HTR-8/SVneo (cell line): Measurements from ENCODE around the gene LAMA4.

ENCODE experiments used
- DNase-seq: peaks from one replicate; pipeline ENCODE4 v3.0.0; 2011; ENCODE audit warnings: low spot score, mixed read lengths; ENCODE audit not compliant: insufficient read length
- FAIRE-seq: peaks from 2 replicates; lab custom pipeline; 2011; peaks lifted over from hg19 to GRCh38; lab: Jason Lieb, UNC

LAMA4 gene, protein sequence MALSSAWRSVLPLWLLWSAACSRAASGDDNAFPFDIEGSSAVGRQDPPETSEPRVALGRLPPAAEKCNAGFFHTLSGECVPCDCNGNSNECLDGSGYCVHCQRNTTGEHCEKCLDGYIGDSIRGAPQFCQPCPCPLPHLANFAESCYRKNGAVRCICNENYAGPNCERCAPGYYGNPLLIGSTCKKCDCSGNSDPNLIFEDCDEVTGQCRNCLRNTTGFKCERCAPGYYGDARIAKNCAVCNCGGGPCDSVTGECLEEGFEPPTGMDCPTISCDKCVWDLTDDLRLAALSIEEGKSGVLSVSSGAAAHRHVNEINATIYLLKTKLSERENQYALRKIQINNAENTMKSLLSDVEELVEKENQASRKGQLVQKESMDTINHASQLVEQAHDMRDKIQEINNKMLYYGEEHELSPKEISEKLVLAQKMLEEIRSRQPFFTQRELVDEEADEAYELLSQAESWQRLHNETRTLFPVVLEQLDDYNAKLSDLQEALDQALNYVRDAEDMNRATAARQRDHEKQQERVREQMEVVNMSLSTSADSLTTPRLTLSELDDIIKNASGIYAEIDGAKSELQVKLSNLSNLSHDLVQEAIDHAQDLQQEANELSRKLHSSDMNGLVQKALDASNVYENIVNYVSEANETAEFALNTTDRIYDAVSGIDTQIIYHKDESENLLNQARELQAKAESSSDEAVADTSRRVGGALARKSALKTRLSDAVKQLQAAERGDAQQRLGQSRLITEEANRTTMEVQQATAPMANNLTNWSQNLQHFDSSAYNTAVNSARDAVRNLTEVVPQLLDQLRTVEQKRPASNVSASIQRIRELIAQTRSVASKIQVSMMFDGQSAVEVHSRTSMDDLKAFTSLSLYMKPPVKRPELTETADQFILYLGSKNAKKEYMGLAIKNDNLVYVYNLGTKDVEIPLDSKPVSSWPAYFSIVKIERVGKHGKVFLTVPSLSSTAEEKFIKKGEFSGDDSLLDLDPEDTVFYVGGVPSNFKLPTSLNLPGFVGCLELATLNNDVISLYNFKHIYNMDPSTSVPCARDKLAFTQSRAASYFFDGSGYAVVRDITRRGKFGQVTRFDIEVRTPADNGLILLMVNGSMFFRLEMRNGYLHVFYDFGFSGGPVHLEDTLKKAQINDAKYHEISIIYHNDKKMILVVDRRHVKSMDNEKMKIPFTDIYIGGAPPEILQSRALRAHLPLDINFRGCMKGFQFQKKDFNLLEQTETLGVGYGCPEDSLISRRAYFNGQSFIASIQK (N-terminal part only)

DNA sequence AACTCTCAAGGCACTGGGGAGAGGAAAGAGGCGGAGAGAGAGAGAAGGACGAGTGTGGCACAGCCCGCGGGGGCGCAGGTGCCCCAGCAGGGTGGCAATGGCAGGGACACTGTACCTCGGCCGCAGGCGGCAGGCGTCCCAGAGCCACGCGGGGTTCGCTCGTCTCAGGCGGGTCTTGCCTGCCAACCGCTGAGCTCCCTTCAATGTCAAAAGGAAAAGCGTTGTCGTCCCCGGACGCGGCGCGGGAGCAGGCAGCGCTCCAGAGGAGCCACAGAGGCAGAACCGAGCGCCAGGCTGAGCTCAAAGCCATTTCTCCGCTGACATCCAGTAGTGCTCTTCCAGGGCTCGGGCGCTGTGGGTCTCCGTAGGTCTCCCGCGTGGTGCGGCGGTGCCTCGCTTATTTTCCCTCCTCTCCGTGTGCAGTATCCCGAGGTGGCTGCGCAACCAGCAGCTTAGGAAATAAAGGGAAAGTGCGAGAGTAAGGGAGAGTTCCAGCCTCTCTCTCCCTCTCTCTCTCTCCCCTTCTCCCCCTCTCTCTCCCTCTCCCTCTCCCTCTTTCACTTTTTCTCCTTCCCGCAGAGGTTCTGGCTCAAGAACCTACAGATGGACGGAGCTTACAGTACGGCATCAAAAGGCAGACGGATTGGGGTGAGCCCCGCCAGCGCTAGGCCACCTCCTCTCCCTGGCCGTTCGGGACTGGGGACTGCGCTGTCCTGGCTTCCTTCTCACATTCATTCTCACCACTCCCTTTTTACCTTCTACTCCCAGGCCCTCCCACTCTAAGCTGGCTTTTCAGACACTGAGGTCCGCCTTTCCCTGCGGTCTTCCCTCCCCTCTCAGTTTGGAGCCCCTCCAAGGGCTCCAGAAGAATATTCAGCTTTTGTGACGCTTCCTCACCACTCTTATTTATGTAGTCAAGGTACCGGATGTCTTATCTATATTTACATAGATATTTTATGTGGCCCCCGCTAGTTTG is at the start of gene LAMA4:
Gene LAMA4, minus strand, starts transcription at position 727 of the 976 bp plus-strand sequence. Its CDS starts 417 bp downstream, at position 310.
- DNase-seq (peak; percentile 49), FAIRE-seq (peak; percentile 81)

DNA sequence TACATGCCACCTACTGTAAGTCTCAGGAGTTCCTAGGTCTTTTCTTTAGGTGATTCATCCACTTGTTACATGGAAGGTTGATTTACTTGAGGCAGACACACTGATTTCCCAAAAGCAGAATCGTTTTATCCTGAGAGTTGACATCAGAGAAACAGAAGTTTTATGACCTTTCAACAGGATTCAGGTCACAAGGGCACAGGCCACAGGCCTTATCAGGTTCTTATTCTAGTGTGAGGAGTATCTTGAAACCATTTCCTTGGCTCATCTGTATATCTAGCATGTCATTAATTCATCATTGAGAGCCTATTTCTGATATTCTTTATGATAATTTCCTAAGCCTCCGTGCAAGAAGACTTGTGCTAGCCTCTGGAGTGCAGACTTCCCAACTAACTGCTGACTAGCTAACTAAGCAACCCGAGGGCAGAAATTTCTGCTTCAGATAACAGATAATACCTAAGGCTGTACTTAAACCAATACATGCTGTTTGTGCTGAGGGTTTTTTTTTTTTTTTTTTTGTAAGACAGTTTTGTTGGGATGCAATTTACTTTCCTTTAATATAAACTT is 47.9 kb upstream of the LAMA4 start:
- DNase-seq (no peak), FAIRE-seq (no peak)

DNA sequence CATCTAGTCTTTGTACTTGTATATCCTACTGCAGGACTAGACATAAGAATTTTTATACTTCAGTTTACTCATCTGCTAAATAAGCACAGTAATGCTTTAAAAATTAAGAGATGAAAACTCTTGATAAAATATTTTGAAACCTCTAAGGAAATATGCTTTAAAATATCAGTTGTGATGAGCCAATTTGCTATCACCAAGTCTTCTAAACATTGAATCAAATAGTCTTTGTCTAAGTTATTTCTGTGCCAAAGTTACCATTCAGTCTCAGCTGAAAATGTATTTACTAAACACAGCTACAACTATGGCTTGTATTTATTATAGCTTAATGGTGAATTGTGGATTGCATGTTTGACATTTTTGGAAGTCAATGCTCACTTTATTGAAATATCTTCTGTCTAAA is 46.5 kb upstream of the LAMA4 start:
- no peak for FAIRE-seq
- no peak for DNase-seq

DNA sequence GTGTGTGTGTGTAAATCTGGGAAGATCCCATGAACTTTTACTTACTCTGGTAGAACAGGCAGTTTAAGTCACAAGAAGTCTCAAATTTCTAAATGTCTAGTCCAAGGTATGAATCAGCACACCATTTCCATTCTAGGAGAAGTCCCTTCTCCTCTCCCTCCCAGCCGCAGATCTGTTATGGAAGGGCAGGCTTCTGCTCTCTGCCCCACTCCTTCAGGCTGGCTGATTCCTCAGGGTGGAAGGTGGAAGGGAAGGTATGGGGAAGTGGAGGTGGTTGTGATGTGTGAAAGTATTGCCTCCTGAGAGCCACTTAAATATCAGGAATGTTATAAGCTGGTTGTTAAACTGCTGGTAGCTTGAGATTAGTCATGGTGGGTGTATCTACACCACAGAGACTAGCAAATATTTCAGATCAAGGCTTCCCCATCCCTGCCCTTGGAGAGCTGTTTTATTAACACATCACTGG is 44.5 kb upstream of the LAMA4 start:
- FAIRE-seq (peak; percentile 33), DNase-seq (peak; percentile 34)

DNA sequence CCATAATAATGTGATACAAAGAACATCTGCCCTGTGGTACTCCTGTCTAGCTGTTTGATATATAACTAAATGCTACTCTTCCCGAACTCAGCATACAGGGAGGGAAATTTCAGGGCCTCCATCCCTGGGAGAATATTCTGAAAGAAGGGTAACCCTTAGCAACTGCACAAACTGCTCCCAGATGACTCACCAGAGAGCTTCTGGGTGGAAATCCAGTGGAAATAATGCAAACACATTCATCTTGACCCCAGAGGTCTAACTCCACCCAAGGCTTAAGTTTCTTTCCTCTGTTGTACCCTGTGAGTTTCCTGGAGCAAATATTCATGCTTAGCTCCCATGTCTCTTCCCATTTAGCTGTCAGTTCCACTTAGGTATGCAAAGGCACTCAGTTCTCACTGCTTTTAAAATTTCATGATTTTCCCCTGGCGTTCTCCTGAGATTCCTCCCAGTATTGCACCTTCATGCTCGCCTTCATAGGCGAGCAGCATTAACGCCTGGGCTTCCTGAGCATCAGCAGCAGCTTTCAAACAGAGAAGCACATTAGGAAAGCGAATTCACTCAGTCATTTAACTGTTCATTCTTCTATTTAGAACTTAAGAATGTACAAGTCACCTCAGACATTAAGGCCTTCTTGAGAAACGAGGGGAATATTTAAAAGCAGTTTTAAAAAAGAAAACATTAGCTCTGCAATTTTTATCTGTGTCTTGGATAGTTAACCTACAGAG is 43.8 kb upstream of the LAMA4 start:
- no peak for DNase-seq
- FAIRE-seq, result no peak

DNA sequence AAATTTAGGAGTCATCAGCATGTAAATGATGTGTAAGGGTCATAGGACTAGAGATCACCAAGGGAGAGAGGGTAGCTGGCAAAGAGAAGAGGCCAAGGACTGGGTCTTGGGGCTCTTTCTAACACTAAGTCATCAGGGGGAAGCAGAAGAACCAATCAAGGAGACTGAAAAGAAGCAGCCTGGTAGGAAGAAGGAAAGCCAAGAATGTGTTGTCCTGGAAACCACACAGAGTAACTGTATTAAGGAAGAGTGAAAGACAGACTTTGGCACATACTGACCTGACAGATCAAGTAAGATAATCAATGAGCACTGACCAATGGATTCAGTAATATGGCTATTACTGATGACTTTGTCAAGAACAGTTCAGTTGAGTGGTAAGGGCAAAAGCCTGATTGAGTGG is 42.3 kb upstream of the LAMA4 start:
- FAIRE-seq (no peak), DNase-seq (no peak)

DNA sequence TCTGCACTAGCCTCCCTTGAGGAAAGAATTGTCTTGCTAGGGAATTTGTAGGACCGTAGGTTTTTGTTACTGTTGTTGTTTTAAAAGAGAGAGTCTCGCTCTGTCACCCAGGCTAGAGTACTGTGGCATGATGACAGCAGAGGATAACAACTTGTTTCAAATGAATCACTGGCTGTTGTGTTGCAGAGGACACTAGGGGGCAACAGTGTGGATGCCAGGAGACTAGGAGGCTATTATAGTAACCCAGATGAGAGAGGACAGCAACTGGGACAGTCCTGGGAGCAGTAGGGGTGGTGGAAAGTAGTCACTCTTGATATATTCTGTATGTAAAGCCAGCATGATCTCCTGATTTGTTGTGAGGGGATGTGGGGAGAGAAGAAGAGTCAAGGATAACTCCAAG is 41.8 kb upstream of the LAMA4 start:
- peak; percentile 4 for FAIRE-seq

DNA sequence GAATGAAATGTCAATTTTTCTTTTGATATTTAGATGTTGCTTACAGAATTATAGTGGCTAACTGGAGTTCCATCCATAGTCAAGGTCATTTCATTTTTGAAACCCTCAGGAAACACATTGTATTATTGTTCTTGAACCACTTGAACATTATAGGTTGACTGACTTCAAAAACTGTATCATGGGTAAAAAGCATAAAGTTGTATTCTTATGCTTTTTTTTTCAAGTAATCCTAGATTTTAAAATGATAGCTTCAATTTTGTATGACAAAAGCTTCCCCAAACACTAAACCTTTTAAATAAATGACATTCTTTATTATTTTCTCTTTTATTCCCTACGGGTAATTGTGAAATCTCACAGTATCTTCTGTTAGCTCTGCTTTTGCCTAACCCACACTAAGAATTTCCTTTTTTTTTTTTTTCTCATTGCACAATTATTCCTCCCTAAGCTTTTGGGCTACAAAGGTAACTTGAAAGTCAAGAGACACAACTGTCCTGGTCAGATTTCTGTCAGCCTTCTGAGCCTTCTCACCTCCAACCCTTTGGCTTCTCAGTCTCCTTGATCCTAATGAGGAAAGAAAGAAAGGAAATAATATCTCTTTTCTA is 36.9 kb upstream of the LAMA4 start:
- no peak for FAIRE-seq

More for the DNA sequence above, 41.8 kb upstream of the LAMA4 start:
- DNase-seq, result peak; percentile 40

DNA sequence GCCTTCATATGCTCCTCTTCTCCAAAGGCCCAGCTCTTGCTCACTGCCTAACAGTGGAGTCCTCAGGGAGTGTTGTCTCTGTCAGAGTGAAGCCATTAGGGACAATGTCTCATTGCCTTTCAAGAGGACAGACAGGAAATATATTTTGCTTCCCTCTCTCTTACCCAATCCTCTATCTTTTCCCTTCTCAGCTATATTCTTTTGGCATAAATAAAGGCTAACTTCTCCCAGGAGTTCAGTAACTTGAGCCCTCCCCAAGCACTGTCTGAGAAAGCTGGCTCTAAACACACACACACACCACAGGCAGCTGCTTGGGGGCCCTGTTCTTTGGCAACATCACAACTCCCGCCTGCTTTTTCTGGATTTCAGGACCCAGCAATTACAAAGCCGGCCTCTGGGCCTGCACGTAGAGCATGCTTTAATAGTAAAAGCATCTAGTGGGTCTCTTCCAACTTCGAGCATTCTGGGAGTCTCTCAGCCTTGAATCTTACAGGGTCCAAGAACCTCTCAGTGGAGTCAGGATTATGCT is 34.7 kb upstream of the LAMA4 start:
- no peak for FAIRE-seq

More for the DNA sequence above, 36.9 kb upstream of the LAMA4 start:
- no peak for DNase-seq

DNA sequence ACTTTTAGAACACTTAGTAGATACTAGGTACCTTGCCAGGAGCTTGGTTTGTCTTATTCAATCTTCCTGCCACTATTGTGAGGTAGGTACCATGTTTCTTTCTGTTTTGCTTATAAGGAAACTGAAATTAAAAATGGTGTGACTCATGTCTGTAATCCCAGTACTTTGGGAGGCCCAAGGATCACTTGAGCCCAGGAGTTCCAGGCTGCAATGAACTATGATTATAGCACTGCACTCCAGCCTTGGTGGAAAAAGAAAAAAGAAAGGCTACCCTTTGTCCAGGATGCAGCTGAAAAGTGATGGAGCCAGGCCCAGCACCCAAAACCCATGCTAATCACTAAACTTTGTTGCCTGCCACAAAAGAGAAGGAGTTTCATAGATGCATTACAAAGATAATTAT is 34.1 kb upstream of the LAMA4 start:
- DNase-seq, result no peak
- FAIRE-seq, result no peak

More for the DNA sequence above, 34.7 kb upstream of the LAMA4 start:
- no peak for DNase-seq

DNA sequence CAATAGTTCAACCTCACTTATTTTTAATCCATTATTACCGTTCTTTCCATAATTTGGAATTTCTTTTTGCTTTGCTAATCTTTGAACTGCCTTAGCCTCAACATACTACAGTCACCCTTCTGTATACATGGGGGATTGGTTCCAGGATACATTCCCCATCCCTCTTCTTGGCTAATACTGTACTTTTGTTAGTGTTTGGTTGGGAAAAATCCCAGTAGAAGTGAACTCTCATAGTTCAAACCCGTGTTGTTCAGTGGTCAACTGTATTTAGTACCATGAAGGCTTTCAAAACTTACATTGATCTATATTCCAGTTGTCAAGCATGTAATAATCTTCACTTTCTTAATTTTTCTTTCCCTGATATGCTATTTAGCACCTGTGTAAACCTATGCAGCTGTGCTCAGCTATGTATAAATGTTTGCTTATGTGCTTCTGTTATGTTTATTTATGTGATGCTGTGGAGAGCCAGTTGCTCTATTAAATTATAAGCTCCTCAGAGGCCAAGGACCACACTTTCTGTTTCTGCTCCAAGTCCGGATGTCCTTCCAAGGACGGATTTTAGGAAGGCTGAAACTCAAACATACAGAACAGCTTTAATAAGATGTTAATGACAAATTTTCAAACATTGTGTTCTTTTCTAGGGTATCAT is 33.3 kb upstream of the LAMA4 start:
- DNase-seq, result no peak
- FAIRE-seq, result no peak

DNA sequence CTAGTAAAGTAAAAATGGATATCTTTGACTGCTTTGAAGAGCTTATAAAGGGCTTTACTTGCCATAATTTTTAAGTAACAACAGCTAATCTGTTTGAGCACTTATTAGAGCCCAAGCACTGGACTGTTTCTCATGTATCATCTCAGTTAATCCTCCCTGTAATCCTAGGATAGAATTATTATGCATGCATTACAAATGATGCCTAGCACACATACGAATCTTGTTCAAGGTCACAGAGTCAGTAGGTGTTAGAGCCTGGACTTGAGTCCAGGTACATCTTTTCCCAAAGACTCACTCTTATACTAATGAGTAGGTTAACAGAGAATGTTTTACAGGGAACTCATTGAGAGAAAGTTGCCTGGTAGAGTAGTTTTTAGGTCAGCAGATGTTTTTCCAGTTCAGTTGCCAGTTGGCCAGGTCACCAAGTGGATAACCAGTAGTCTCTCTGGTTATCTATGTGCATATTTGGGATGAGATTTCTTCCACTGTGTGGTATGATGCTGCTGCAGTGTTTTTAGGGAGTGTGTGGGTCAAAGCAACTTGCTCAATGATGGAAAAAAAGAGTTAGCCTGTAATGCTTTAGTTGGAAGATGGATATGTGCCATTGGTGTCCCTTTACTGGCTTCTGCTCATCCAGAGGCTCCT is 32.3 kb upstream of the LAMA4 start:
- no peak for FAIRE-seq
- DNase-seq, result no peak

DNA sequence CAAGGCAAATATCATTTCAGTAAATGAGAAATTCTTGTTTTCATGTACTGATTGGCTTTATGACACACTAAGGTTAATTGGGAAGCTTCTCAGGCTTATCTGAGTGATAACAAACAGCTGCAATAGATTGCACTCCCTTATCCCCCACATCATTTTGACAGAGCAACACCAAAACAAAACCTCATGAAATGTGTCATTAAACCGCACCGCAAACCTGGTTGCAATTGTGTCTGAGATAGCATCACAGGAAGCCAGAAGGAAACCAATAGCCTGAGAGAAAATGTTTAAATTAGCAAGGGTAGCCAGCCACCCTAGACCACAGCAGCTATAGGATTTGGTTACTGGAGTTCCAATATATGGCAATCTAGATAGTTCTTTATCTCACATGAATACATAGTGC is 31.6 kb upstream of the LAMA4 start:
- no peak for FAIRE-seq
- no peak for DNase-seq

DNA sequence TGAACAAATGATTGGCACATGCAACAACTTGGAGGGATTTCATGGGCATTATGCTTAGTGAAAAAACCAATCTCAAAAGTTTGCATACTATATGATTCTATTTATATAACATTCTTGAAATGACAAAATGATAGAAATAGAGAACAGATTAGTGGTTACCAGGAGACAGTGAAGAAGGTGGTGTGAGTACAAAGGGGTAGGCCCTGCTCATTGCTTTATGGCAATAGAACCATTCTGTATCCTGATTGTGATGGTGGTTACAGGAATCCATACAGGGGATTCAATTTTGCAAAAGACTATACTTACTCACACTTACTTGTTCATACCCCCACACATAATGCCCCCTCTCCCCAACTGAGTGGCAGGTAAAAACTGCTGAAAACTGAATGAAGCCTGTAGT is 30.2 kb upstream of the LAMA4 start:
- DNase-seq (no peak), FAIRE-seq (no peak)

DNA sequence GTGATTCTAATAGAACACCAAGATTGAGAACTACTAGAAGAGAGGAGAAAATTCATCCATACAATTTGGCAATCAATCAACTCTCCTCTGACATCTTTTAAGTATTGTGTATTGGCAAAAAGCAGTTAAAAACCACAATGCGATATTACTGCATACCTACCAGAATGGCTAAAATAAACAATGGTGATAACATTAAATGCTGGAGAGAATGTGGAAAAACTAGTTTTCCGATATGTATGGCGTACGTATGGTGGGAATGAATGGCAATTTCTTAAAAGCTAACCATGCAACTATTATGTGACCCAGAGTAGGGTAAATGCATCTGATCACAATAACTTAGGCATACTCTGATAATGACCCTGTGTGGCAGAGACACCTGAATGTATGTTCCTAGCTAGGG is 29.3 kb upstream of the LAMA4 start:
- DNase-seq, result no peak

DNA sequence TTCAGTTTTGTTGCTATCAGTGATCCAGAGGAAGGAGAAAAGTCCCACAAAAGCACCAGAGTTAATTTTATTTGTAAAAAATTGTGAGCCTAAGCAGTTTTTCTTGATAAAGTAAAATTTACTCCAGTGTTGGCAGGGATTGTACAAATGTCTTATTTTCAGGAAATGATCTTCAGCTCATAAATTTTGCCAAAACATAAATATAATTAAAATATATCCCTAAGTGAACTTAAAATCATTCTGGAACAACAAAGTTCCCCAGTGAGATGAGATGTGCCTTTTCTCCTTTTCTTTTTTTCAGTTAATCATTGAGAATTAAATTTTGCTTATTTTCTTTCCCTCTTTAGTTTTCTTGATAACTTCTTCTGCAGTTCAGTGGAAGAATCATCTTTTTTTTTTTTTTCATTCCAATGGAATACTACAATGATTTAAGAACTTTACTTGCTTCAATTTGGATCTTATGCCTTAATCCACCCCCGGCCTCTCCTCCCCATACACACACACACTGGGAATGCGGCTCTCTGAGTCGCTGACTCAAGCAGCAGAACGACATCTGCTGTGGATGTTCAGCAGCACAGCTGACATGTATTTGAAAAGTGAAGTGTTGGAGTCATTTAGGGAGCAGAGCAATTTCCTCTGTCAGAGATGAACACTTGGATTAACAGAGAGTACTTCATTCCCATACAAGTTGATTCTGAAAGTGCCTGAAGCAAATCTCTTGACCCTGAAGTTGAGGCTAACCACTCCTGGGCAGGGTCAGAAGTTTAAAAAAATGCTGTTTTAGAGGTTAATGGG is 27.7 kb upstream of the LAMA4 start:
- FAIRE-seq, result peak; percentile 83
- DNase-seq, result peak; percentile 69

More for the DNA sequence above, 29.3 kb upstream of the LAMA4 start:
- no peak for FAIRE-seq
